ENCODE measurements around the gene LGALS9.
"Not testable (repeated sequence)": the region's sequence is repeated elsewhere in the genome, so short reads cannot be mapped to it uniquely, and the experiment has no call there.

Gene LGALS9

DNA sequence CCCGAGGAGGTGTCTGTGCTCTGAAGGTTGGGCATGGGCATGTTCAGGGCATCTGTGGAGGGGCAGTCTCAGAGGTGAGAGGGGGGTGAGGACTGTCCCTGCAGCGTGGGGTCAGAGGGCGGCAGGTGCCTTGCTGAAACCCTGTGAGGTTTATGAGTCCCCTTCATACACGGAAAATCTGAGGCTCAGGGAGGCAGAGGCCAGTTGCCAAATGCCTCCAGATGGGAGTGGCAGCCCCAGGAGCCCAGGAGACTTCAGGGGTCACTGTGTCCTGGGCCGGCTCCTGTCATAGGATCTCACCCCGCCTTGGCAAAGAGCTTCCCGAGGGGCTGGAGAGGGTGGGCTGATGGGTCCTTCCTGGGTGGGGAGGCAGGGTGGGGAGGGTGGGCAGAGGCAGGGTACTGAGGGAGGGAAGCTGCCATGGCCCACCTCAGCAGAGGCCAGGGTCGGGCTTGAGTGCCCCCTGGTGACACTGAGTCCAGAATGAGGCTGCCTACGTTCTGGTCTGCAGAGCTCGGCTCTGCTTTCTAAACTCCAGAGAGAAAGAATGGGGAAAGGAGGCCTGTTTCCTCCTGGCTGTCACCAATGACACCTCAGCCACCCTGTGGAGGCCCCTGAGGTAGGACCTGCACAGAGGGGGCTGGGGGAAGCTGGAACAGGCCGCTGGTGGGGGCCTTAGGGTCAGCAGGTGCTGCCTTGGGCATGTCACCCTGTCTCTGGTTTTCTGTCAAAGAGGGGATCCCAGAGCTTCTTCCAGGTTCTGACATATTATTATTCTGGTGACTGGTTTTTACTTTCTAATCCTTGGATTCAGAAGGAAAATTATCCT is 1.1 kb downstream of the LGALS9 start:
- no peak for DNase-seq

DNA sequence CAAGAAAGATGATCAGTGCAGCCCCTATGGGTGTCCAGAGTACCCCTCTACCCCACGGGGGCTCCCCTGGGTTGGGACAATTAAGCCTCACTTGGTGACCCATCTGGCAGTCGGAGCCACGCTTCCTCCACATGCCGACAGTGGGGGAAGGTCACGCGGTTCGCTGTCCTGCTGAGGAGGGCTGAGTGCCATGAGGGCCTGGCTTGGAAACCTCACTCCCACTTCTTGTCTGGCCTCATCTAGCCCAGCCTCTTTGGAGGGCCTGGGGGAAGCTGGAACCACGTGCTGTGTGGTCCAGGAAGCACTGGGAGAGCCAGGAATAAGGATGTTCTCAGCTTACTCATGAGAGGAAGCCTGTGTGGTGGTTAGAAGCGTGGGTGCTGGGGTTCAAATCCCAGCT is 1.8 kb downstream of the LGALS9 start:
- DNase-seq: not testable (repeated sequence)

DNA sequence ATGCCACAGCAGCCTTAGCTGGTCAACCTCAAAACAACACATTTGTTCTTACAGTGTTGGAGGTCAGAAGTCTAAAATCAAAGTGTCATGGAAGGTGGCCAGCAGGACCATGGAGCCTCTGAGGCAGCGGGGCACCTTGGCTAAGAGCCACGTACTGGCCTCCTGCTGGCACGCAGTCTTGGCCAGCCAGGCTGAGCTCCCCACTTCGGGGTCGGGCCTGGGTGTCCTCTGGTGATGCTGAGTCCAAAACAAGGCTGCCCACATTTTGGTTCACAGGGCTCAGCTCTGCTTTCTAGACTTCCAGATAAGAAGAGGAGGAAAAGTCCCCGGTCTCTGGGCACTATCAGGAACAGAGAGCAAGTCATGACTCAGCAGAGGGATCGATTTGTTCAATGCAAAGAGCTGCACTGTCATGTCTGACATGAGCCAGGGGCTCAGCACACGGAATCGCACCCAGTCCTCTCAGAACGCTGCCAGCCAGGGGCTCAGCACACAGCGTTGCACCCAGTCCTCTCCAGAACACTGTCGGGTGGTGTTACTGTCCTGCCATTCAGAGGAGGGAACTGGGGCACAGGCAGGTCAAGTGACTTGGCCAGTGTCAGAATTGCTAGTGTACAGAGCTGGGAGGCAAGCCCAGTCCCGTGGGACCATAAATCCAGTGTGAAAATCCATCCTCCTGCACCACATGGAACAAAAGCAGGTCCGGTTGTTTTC is 2.5 kb downstream of the LGALS9 start:
- no peak for DNase-seq

DNA sequence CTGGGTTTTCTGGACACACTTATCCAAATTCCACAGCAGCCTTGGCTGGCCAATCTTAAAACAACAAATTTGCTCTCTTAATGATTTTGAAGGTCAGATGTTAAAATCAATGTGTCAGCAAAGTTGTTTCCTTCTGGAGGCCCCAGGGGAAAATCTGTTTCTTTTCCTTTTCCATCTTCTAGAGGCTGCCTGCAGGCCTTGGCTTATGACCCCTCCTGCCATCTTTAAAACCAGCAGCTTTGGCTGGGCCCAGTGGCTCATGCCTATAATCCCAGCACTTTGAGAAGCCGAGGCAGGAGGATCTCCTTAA is 3.0 kb downstream of the LGALS9 start:
- no peak for DNase-seq

DNA sequence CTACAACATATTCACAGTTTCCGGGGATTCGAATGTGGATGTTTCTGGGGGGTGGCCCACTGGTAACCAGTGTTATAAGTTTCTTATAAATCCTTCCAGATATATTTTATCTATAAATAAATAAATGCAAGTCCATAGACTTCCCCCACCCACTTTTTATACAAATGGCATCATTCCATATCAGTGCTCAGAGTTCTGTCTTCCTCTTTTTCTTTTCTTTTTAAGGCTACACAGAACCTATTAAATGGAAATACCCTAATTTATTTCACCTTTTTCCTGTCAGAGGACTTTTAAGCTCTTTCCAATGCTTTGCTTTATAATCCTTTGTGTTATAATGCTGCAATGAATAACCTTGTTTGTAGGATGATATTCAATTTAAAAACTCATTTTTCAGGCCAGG is 3.8 kb downstream of the LGALS9 start:
- DNase-seq: no peak

DNA sequence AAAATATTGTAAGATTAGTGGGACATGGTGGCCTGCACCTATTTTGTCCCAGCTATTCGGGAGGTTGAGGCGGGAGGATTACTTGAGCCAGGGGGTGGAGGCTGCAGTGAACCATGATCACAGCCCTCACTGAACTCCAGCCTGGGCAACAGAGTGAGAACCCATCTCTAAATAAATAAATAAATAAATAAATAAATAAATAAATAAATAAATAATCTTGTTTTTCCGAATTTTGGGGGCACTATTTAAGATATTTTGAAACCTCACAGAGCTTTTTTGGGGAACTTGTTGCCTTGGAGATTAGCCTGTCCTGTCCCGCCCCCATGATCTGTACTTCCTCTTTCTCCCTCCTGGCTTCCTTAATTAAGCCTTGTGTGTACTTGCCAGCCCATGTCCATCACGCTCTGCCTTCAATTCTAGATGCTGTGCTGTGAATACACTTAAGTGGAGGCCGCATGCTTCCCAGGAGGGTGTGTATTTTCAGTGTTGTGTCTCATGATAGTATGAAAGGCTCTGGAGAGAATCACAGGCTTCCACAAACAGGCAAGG is 4.4 kb downstream of the LGALS9 start:
- peak in 1 of 2 donors; percentile 92 for DNase-seq

DNA sequence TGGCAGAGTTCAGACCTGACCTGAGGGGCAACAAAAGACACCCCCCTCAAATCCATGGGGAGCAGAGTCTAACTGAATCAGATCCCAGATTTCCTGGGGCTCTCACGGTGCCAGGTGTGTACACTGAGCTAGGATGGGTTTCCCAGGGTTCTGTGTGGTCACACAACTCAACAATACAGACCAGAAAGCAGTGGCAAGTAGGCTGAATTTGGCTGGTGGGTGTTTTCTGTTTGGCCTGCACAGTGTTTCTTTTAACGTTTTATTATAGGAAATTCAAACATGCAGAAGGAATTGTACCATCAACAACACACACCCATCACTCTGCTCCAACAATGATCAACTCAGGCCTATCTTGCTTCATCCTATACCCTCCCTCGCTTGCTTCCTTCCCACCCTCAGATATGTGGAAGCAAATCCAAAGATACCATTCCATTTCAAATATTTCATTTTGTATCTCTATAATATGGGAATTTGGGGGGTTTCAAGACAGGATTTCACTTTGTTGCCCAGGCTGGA is 5.1 kb downstream of the LGALS9 start:
- not testable (repeated sequence) for DNase-seq

DNA sequence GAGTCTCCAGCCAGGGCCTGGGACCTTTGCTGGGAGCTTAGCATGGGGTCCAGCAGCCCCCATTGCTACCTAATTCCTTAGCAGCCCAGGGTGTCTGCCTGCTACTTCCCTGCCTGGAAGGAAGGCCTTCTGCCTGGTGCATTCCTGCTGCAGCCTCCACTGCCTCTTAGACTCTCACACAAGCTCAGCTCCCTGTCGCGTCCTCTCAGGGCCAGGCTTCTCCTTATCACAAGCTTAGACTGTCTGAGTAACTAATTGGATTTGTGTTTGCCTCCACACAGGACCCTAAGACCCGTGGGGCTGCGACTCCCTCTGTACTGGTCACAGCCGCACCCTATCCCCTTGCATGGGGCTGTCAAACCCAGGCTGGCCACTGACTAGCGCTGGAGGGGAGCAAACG is 6.8 kb downstream of the LGALS9 start:
- DNase-seq: not testable (repeated sequence)

DNA sequence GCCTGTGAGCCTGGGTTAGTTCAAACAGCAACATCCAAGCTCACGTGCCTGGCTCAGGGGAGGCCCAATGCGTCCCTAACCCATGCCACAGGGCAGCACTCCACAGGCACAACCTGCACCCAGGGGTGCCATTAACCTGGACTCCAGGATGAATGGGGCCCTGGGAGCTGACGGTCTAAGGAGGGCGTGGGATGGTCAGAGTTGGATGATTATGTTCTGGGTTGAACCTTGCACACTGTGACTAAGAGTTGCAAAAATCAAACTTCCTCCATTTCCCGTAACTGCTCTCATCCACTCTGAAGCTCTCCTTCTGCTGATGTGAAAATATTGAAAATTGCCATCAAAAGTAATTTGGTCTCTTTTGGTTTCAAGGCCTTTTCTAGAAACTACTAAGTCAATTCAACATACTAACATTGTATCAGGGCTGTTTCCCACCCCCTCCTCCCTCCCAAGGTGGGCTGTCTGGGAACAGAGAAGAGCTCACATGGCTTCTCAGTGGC is 7.5 kb downstream of the LGALS9 start:
- DNase-seq: not testable (repeated sequence)

DNA sequence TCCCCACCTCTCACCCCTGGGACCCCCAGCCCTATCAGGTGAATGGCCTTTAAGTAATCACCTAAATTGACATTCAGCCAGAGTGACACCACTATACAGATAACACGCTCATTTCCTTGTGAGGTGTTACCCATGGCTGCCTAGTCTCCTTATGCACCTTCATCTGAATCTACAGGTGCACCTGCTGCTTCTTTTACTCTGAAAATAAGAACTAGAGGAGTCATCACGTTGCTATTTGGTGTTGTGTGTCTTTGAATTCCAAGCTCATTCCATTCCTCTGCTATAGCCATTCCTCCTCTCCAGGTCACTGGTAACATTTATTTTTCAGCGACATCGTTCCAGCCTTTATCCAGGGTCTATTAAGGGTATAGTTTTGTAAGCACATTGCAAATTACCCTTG is 9.8 kb downstream of the LGALS9 start:
- DNase-seq: no peak

DNA sequence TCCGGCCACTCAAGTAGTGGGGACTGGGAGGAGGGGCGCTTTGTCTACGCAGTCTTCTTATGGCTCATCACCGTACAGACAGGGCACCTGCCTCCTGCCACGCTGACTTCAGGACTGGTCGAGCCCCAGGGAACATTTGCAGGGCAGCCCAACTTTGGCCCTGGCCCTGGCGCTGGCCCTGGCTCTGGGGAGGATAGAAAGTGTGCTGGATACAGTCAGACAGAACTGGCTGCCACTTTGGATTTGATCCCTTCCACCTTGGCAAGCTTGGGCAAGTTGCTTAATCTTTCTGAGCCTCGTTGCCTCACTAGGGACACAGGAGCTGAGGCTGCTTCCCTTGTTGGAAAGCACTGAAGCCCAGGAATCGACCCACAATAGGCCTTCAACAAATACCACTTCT is 13.6 kb downstream of the LGALS9 start:
- DNase-seq: no peak

DNA sequence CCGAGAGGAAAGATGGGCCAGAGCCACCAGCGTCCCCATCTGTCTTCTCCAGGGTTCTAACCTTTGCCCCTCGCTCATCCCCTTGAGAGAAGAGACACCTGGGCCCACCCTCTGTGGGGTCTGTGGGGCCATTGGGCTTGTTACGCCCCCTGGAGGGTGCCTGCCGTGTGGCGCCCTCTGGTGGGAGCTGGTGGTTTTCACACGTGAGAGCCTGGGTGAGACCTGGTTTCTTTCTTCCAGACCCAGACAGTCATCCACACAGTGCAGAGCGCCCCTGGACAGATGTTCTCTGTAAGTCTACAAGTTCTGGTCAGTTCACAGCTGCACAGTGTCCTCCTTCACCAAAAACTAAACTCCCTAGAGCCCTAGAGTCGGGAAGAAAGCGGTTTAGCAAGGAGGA is 14.6 kb downstream of the LGALS9 start:
- not testable (repeated sequence) for DNase-seq

DNA sequence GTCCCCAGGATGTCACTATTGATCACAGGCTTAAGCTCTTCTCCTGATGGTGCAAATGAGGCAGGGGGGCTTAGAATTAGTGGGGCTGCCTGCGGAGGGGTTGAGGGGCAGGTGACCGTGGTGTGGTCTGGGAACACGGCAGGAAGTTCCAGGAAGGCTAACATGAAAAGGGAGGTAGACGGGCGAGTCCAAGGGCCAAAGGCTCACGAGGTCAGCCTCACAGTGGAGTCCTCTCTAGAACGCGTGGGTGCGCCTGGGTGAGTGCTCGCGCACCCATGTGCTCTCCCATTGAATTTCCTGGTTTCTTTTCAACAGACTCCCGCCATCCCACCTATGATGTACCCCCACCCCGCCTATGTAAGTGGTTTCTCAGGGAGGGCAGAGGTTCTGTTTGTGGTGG is 15.2 kb downstream of the LGALS9 start:
- no peak for DNase-seq

DNA sequence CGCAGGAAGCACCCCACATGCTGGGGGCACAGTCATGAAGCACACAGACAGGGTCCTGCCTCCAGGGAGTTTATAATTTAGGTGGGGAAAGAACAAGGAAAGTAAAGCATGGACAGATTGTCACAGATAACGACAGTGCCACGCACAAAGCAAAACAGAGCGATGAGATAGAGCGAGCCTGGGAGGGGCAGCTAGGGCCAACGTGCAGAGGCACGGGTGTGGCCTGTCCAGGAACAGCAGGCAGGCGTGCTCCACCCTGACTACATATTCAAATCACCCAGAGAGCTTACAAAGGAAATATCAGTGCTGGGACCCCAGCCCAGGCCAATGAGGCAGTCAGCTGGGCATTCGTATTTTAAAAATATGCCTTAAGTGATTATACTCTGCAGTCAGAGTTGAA is 16.8 kb downstream of the LGALS9 start:
- DNase-seq: no peak

DNA sequence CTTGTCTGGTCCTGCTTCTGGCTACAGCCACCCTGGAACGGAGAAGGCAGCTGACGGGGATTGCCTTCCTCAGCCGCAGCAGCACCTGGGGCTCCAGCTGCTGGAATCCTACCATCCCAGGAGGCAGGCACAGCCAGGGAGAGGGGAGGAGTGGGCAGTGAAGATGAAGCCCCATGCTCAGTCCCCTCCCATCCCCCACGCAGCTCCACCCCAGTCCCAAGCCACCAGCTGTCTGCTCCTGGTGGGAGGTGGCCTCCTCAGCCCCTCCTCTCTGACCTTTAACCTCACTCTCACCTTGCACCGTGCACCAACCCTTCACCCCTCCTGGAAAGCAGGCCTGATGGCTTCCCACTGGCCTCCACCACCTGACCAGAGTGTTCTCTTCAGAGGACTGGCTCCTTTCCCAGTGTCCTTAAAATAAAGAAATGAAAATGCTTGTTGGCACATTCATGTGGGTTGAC is 18.2 kb downstream of the LGALS9 start:
- not testable (repeated sequence) for DNase-seq

DNA sequence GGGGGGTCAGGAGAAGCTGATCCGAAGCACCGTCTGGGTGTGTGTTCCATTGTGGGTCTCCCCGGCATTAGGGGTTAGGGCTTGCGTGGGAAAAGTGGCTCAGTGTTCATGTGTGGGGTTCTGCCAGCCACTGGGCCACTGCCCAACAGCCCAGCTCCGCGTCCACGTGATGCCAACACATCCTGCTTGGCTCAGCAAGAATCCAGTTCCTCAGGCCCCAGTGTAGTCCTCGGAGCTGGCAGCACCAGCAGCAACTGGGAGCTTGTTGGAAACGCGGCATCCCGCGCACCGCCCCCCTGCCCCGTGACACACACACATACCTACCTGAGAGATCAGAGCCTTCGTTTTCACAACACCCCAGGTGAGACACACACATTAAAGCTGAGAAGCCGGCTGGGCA is 18.9 kb downstream of the LGALS9 start:
- DNase-seq: no peak

DNA sequence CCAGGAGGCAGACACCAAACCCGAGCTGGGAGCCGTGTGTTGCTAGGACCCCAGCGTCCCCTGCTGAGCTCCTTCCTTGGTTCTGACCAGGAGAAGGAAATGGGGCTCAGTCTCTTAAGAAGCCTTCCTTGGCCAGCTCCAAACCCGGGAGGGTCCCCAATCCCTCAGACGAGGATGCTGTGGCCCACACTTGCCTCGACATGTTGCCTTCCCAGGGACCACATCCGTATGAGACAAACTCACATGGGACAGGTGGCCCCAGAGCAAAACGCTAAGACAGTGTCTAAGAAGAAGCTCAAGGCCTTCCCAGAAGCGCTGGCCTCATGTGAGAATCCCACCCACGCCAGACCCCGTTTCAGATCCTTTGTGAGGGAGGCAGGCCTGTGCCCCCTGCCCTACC is 19.8 kb downstream of the LGALS9 start:
- no peak for DNase-seq

DNA sequence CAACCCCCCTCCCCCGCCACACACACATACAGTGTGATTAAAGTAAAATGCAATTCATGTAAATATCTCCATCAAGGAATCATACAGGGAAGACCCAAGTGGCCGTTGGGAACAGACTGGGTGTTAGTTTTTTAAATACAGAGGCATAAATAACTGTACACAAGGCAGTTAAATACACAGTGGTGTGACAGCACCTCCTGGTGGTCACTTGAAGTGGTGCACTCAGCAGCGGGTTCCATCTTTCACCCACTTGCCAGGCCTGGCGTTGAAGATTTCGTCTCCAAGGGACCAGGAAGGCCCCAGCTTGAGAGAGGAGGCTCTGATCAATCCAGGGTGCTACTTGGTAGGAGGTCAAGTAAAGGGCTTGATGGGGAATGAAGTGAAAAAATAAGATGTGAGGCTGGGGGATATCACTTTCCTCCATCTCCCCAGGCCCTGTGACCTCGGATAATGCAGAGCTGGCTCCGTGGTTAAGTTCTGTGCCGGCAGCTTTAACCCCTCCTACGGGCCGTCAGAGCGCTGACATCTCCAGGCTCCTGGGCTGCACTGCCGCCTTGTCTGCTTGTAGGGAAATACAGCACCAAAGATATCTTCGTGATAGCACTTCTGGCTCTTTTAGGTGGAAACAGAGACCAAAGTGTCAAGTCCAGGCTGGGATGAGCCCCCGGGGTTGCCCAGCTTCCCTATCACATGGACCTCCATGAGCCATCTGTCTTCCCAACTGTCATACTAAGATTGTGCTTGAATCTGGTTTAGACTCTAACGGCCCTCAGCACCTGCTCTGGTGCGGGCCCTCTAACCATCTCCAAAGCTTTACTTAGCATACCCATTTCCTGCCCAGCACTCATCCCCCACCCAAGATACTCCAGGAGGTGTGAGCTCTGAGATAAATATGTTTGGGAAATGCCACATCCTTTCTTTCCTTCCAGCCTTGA is 20.7 kb downstream of the LGALS9 start:
- peak; percentile 8 to 11 for DNase-seq

DNA sequence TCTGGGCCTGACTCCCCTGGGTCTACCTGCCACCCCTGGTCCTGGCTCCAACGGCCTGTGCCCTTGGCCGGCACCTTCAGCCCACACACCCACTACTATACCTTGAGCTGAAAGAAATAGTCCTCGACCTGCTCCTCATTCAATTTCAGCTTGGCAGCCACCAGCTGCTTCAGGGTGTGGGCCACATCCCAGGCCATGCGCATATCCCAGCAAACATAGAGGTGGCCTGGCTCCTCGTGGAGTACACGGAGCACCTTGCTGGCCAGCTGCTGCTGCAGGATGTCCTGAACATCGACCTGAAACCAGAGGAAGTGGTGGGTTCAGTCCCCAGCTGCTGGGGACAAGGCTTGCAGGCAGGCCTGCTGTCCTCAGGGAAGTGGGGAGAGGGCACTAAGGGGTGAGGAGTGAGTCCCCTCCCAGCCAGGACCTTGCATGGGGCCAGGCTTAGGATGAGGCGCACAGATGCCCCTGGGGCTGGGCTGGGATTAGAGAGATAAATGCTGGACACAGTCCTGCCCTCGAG is 22.5 kb downstream of the LGALS9 start:
- DNase-seq: not testable (repeated sequence)

DNA sequence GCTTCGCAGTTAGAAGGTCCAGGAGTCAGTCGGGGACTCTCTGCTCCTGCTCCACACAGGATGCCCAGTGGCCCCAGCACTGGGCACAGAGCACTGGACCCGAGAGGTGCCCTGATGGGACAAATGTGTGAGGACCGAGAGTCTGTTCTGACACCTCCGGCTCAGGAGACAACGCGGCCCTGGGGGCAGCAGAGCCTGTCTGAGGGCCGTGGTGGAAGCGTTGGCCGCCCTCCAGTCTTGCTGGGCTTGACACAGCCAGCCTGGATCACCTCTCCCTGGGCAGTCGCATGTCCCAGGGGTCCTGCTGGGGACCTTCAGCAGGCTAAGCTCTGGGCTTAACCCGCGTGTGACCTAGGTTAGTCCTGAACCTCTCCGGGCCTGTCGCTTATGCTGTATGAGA is 23.1 kb downstream of the LGALS9 start:
- no peak for DNase-seq

DNA sequence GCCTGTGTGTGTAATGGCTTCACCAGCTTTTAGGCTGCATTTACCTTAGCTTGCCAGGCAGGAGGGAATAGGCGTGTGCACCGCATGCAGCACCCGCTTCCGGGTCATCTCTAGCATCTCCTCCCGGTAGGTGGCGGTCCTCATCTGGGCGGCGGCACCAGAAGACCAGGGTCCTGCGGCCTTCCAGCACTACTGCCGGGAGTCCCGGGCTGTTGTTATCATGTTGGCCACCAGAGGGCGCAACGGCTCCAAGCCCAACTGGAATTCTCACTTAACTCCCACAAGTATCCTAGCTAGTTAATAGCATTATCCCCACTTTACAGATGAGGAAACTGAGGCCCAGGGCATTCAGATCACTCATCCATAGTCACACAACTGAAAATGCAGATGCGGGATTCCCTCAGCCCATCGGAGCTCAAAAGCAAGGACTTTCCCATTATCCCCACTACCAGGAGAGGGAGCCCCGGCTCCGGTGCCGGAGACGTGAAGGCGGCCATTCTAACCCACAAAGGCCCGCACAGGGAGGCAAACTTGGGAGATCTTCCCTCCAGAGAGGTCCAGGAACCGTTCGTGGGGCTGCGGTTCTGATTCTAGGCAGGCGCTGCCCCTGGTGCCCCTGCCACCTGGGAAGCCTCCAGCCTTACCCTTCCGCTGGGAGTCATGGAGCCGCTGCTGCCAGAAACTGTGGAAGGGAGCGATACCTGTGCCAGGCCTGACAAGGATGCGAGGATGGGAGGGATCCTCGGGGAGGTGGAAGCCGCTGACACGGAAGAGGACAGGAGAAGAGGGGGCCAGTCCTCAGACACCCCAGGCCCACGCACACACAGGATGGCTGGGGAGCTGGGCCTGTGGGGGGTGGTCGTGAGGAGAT is 23.9 kb downstream of the LGALS9 start:
- DNase-seq: peak; percentile 34 to 75

Measured in bone marrow (tissue), 2 donors.